Mesendoderm (in vitro differentiated cells): Measurements from ENCODE around the gene BMP7.

Experiments used
- DNase-seq: peaks from one replicate; pipeline ENCODE4 v3.0.0; 2013
- H2AK5ac ChIP-seq: 2 replicates; pipeline ENCODE4 v1.6.1; 2013; ENCODE audit warnings: low read length, inconsistent platforms
- H2BK120ac ChIP-seq: 2 replicates; pipeline ENCODE4 v1.6.1; 2013; ENCODE audit warnings: low read depth, mild to moderate bottlenecking, low read length, moderate library complexity, mixed read lengths
- H2BK15ac ChIP-seq: replicated peaks from 2 replicates; pipeline ENCODE4 v1.6.1; 2013; ENCODE audit warnings: low read depth, mild to moderate bottlenecking, moderate library complexity
- H2BK5ac ChIP-seq: 2 replicates; pipeline ENCODE4 v1.6.1; 2013; ENCODE audit warnings: low read length, inconsistent platforms
- H3K18ac ChIP-seq: 2 replicates; pipeline ENCODE4 v1.6.1; 2013; ENCODE audit warnings: mild to moderate bottlenecking, low read length, mixed read lengths
- H3K23ac ChIP-seq: one replicate; pipeline ENCODE4 v1.6.1; 2013; ENCODE audit warnings: low read length
- H3K27ac ChIP-seq: 2 replicates; pipeline ENCODE4 v1.5.1; 2013; ENCODE audit warnings: low read depth, mild to moderate bottlenecking, inconsistent platforms, low read length, moderate library complexity
- H3K27me3 ChIP-seq: 2 replicates; pipeline ENCODE4 v1.6.1; 2013; ENCODE audit warnings: low read length, control low read depth, mild to moderate bottlenecking, inconsistent platforms; ENCODE audit not compliant: insufficient read depth, poor library complexity
- H3K36me3 ChIP-seq: 2 replicates; pipeline ENCODE4 v1.6.1; 2013; ENCODE audit warnings: low read length, inconsistent platforms; ENCODE audit not compliant: control insufficient read depth, insufficient read depth
- H3K4ac ChIP-seq: one replicate; pipeline ENCODE4 v1.6.1; 2013; ENCODE audit warnings: low read depth, mild to moderate bottlenecking, low read length, moderate library complexity
- H3K4me1 ChIP-seq: 2 replicates; pipeline ENCODE4 v1.6.1; 2013; ENCODE audit warnings: low read depth, low read length, inconsistent platforms; ENCODE audit not compliant: control insufficient read depth
- H3K4me2 ChIP-seq: 2 replicates; pipeline ENCODE4 v1.6.1; 2013; ENCODE audit warnings: low read length
- H3K4me3 ChIP-seq: 2 replicates; pipeline ENCODE4 v1.5.1; 2013; ENCODE audit warnings: mild to moderate bottlenecking, low read length
- H3K56ac ChIP-seq: one replicate; pipeline ENCODE4 v1.6.1; 2013; ENCODE audit warnings: low read length
- H3K79me1 ChIP-seq: 2 replicates; pipeline ENCODE4 v1.6.1; 2013; ENCODE audit warnings: low read length, inconsistent platforms
- H3K79me2 ChIP-seq: 2 replicates; pipeline ENCODE4 v1.6.1; 2013; ENCODE audit warnings: mild to moderate bottlenecking, low read length; ENCODE audit not compliant: control insufficient read depth, insufficient read depth
- H3K9ac ChIP-seq: 2 replicates; pipeline ENCODE4 v1.6.1; 2013; ENCODE audit warnings: low read length, inconsistent platforms
- H4K5ac ChIP-seq: one replicate; pipeline ENCODE4 v1.6.1; 2013; ENCODE audit warnings: low read length
- H4K8ac ChIP-seq: one replicate; pipeline ENCODE4 v1.6.1; 2013; ENCODE audit warnings: low read depth, mild to moderate bottlenecking, control low read depth, low read length, moderate library complexity
- WGBS: extraction: QIAGEN DNeasy Blood & Tissue Kit; methylation state at CpG from one replicate; pipeline ENCODE4 v1.1.7; 2013; ENCODE audit warnings: low lambda C conversion rate, missing lambda C conversion rate; ENCODE audit not compliant: insufficient coverage; ENCODE audit errors: extremely low coverage; 5-methylcytosine and 5-hydroxymethylcytosine counted together

Gene BMP7

DNA sequence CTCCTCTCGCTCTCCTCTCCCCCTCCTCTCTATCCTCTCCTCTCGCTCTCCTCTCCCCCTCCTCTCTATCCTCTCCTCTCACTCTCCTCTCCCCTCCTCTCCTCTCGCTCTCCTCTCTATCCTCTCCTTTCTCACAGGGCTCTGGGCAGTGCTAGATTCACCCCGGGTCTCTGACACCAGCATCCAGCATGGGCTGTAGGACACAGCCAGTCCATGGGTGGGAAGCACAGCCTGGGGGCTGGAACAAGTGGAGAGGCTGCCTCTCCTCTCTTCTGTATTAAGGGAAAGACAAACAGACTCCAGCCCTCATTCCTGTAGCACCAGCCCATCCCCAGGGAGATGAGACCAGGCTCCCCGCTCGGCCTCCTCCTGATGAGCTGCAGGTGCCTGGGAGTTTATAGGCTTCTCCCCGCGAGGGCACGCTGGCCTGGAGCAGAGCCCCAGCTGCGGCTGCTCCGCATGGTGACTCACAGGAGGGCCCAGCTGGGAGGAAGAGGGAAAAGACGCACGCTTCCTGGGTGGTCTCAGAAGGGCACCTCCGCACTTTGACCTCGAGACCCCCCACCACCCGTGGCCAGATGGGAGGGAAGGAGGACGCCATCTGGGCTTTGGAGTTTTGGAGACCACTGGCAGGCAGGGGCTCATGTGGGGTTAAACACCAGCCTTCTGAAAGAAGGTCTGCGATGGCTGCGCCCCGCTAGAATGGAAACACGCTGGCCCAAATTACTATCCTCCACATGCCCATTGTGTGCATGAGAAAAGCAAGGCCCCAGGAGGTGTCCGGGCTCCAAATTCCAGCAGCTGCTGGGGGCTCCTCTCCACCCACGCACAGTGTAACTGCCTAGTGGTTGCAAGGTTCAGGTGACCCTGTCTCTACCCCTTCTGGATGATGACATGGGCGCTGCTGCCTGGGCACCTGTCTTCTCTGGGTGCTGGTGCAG lies 68.0 kb downstream of the BMP7 start:
- no peak overlapping the region for H3K9ac ChIP-seq
- H2BK120ac ChIP-seq, result no peak overlapping the region
- no peak overlapping the region for H3K4me2 ChIP-seq
- H2BK5ac ChIP-seq, result no peak overlapping the region
- no peak overlapping the region for H3K27ac ChIP-seq
- no peak for DNase-seq
- WGBS, result no CpG with 5 or more reads among the region's 24 CpGs
- H2BK15ac ChIP-seq, result no peak overlapping the region
- H3K23ac ChIP-seq, result no peak overlapping the region
- no peak overlapping the region for H3K18ac ChIP-seq
- no peaks in the 10 kb centered on the region for H3K27me3 ChIP-seq
- no peak overlapping the region for H3K56ac ChIP-seq
- no peak overlapping the region for H4K8ac ChIP-seq
- H4K5ac ChIP-seq, result no peak overlapping the region
- H3K4ac ChIP-seq, result no peak overlapping the region
- H3K36me3 ChIP-seq, result no peaks in the 10 kb centered on the region
- no peaks in the 10 kb centered on the region for H3K79me1 ChIP-seq
- H3K4me3 ChIP-seq, result no peak overlapping the region
- no peak overlapping the region for H2AK5ac ChIP-seq
- H3K79me2 ChIP-seq, result no peaks in the 10 kb centered on the region
- H3K4me1 ChIP-seq, result no peaks in the 10 kb centered on the region

DNA sequence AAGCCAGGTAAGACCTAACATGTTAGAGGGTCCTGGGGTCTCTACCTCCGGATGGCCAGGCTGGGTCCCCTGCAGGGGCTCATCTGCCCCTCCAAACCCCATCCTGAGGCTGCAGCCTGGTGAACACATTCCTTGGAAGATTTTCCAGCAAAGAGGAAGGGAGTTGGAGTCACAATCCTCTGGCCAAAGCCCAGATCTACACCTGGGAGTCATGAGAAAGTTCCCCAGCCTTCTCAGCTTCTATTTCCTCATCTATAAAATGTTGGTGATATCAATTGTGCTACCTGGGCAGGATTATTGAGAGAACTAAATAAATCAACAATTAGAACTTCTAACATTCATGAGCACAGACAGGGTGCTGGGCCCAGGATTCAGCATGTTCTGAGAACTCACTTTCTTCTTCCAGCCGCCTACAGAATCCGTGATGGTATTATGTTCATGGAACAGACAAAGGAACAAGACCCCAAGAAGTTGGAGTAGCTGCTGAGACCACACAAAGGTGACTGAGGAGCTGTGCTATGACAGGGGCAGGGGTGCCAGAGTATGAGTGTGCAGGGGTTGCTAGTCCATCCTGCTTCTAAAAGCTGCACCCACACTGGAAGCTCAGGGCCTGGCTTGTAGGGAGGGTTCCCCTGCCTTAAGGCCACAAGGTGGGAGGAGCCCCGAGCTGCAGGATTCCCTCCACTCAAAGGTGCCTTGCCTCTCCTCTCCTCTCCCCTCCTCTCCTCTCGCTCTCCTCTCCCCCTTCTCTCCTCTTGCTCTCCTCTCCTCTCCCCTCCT lies 68.9 kb downstream of the BMP7 start:
- WGBS, result no CpG with 5 or more reads among the region's 5 CpGs
- no peak overlapping the region for H2BK120ac ChIP-seq
- no peak overlapping the region for H3K4me2 ChIP-seq
- H3K4me1 ChIP-seq, result no peaks in the 10 kb centered on the region
- H3K79me1 ChIP-seq, result no peaks in the 10 kb centered on the region
- H4K5ac ChIP-seq, result no peak overlapping the region
- H3K4me3 ChIP-seq, result no peak overlapping the region
- no peak overlapping the region for H3K9ac ChIP-seq
- no peak overlapping the region for H2BK5ac ChIP-seq
- no peak overlapping the region for H3K18ac ChIP-seq
- no peak overlapping the region for H2BK15ac ChIP-seq
- H3K27me3 ChIP-seq, result no peaks in the 10 kb centered on the region
- H3K56ac ChIP-seq, result no peak overlapping the region
- no peak overlapping the region for H4K8ac ChIP-seq
- no peak overlapping the region for H3K27ac ChIP-seq
- H2AK5ac ChIP-seq, result no peak overlapping the region
- no peak overlapping the region for H3K23ac ChIP-seq
- DNase-seq, result no peak
- no peaks in the 10 kb centered on the region for H3K36me3 ChIP-seq
- H3K4ac ChIP-seq, result no peak overlapping the region
- H3K79me2 ChIP-seq, result no peaks in the 10 kb centered on the region

DNA sequence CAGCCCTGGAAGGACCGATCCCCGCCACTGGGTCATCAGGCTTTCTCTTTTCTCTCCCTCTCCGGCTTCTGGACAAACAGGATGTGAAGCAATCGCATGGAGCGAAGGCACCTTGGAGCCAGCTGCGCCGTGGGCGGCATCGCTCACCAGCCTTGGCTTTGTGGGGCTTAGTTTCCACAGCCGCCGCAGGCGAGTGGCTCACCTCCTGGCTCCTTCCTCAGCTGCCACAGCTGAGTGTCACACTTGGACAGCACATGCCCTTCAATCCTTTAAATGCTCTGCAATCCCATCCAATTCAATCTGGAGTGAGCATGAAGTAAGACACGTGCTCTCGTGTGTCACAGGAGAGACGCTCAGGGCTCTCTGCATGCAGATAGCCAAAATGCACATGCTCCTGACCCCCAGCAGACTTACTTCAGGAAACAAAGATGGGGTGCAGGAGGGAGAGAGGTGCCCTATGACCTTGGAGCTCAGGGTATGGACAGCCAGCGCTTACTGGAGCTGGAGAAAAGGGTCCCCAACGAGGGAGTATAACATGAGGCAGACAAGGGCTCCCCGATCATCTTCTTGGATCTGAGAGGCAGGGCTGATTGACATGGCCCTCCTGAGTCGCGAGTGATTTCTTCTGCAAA lies 70.9 kb downstream of the BMP7 start:
- Histone ChIP-seq H4K5ac (no peak overlapping the region), H2BK5ac (no peak overlapping the region), H3K4me2 (no peak overlapping the region), H3K79me1 (no peaks in the 10 kb centered on the region), H3K9ac (no peak overlapping the region), H3K56ac (no peak overlapping the region), H3K4me3 (no peak overlapping the region), H3K79me2 (no peaks in the 10 kb centered on the region), H3K4me1 (no peaks in the 10 kb centered on the region), H2BK15ac (no peak overlapping the region), H3K36me3 (no peaks in the 10 kb centered on the region), H3K27ac (no peak overlapping the region), H2AK5ac (no peak overlapping the region), H4K8ac (no peak overlapping the region), H3K4ac (no peak overlapping the region), H3K27me3 (no peaks in the 10 kb centered on the region), H2BK120ac (no peak overlapping the region), H3K23ac (no peak overlapping the region), H3K18ac (no peak overlapping the region)
- no peak for DNase-seq
- WGBS, result no CpG with 5 or more reads among the region's 20 CpGs

DNA sequence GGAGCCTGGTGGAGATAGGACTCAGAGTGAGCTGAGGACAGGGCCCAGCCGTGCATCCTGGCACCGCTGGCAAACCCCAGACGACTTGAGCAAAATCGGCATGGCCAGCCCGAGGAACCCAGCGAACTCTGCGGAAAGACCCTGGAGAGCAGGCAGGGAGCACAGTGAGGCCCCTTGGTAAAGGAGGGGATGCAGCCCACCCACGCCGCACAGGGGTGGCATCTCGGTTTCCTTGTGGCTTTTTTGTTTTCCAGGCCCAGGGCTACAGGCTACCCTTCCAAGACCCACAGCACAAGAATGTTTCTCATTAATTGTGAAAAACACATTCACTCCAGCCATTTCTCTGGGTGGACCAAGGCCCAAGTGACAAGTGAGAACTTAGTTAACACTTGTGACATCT lies 71.4 kb downstream of the BMP7 start:
- Histone ChIP-seq H3K9ac (no peak overlapping the region), H3K79me2 (no peaks in the 10 kb centered on the region), H3K4me3 (no peak overlapping the region), H2BK120ac (no peak overlapping the region), H3K27ac (no peak overlapping the region), H2AK5ac (no peak overlapping the region), H2BK15ac (no peak overlapping the region), H4K8ac (no peak overlapping the region), H3K56ac (no peak overlapping the region), H3K23ac (no peak overlapping the region), H3K79me1 (no peaks in the 10 kb centered on the region), H3K4me1 (no peaks in the 10 kb centered on the region), H3K18ac (no peak overlapping the region), H3K27me3 (no peaks in the 10 kb centered on the region), H2BK5ac (no peak overlapping the region), H3K4me2 (no peak overlapping the region), H3K36me3 (no peaks in the 10 kb centered on the region), H4K5ac (no peak overlapping the region), H3K4ac (no peak overlapping the region)
- WGBS, result no CpG with 5 or more reads among the region's 10 CpGs
- DNase-seq, result no peak

DNA sequence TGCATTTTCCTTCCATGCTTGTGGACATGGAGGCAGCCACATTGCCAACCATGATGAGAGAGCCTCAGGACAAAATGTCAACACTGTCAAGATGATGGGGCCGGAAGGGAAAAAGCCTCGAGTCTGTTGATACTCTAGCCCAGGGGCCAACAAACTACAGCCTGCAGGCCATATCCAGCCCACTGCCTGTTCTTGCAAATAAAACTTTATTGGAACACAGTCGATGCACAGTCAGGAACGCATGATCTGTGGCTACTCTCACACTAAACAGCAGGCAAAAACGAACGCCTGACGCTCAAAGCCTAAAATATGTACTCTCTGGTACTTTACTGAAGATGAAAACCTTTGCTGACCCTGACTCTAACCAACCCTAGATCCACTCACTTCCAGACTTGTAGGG lies 72.3 kb downstream of the BMP7 start:
- no peak overlapping the region for H3K56ac ChIP-seq
- no peaks in the 10 kb centered on the region for H3K79me1 ChIP-seq
- no peaks in the 10 kb centered on the region for H3K27me3 ChIP-seq
- no CpG with 5 or more reads among the region's 7 CpGs for WGBS
- H3K4ac ChIP-seq, result no peak overlapping the region
- no peak overlapping the region for H2BK120ac ChIP-seq
- H2AK5ac ChIP-seq, result no peak overlapping the region
- H2BK15ac ChIP-seq, result no peak overlapping the region
- H3K4me2 ChIP-seq, result no peak overlapping the region
- H2BK5ac ChIP-seq, result no peak overlapping the region
- no peak overlapping the region for H3K23ac ChIP-seq
- H3K79me2 ChIP-seq, result no peaks in the 10 kb centered on the region
- no peak overlapping the region for H3K9ac ChIP-seq
- no peak for DNase-seq
- H4K8ac ChIP-seq, result no peak overlapping the region
- no peak overlapping the region for H3K27ac ChIP-seq
- no peaks in the 10 kb centered on the region for H3K4me1 ChIP-seq
- no peak overlapping the region for H3K18ac ChIP-seq
- H4K5ac ChIP-seq, result no peak overlapping the region
- H3K4me3 ChIP-seq, result no peak overlapping the region
- no peaks in the 10 kb centered on the region for H3K36me3 ChIP-seq
